Measurements from ENCODE around the gene SYNDIG1L. TPM values are rescaled to one million over a fixed set of nuclear protein-coding genes. Genes with fewer than 3 reads are reported as not detected.

The SYNDIG1L gene
- total and polyA plus RNA-seq, 2 donors (not counting 3 experiments of a cell fraction or from before 2014, with no cell fraction given) = not detected

DNA sequence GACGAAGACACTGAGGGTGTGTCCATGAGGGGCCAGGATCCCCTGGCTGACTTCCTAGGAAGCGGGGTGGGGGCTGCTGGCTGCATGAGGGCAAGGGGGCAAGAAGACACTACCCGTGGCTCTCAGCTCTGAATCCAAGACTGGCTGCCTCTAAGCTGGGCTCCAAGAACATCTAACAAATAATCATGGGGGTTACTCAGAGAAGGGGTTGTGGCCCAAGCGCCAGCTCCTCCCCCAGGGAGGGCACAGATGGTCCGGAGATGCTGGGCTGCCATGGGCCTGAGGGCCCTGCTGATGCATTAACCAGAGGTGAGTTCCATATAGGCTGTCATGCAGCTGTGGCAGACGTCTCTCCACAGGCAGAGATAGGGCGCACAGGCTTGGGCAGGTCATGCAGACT, 14.3 kb downstream of the SYNDIG1L start:
- Histone ChIP-seq H2AFZ (ENCODE audit: low read depth, low read length) (no peak overlapping the region), H3K79me2 (ENCODE audit: control insufficient read depth, insufficient read depth, low read length) (no peaks in the 10 kb centered on the region), H3K36me3 (ENCODE audit: control insufficient read depth in 2 of 2, extremely low read depth in 1 of 2, insufficient read depth in 2 of 2, low read length in 2 of 2) (no peaks in the 10 kb centered on the region), H3K27ac (ENCODE audit: insufficient read depth, low read depth, low read length) (no peak overlapping the region), H3K4me2 (ENCODE audit: insufficient read depth, low read length) (no peak overlapping the region), H3K9ac (replicated peaks; ENCODE audit: extremely low read depth, insufficient read depth, low read length) (no peak overlapping the region), H3K9me1 (replicated peaks; ENCODE audit: control insufficient read depth, extremely low read depth, insufficient read depth, low read length) (no peaks in the 10 kb centered on the region), H3K4me3 (replicated peaks in 1 of 3; ENCODE audit: insufficient read depth in 1 of 3, low read depth in 1 of 3, low read length in 3 of 3) (no peak overlapping the region), H3K9me3 (replicated peaks; ENCODE audit: control insufficient read depth, insufficient read depth, low read length) (no peaks in the 10 kb centered on the region), H3K4me1 (ENCODE audit: control insufficient read depth, extremely low read depth, insufficient read depth, low read length) (no peaks in the 10 kb centered on the region), H4K20me1 (replicated peaks; ENCODE audit: control insufficient read depth, extremely low read depth, insufficient read depth, low read length) (no peaks in the 10 kb centered on the region), H3K27me3 (ENCODE audit: control insufficient read depth in 2 of 2, insufficient read depth in 2 of 2, low read length in 2 of 2) (peaks cover 5 to 13% of the 10 kb centered on the region in 2 experiments)
- ChIA-PET POLR2A (no interaction called here), CTCF (interaction anchor here (0.6 kb wide), 1 partner anchor 46 kb away, joined by 3 read pairs; no protein-coding TSS in a partner anchor)
- intact Hi-C loops (cut with micrococcal nuclease) = no loop called here
- TF ChIP-seq EZH2 (IDR thresholded peaks at IDR 0.05; ENCODE audit: borderline replicate concordance, low read depth, low read length, severe bottlenecking) (no peak), GATA2 (IDR thresholded peaks at IDR 0.05; ENCODE audit: insufficient read depth, insufficient read length, low read depth, low read length) (no peak), POLR2A (IDR thresholded peaks at IDR 0.05; ENCODE audit: low read depth, low read length) (no peak)
- dilution Hi-C loops (cut with MboI; ENCODE audit: extremely low pct_ligation_motif_present, low sequenced_read_pairs) = no loop called here
- no TSS peak for BruUV-seq (replicated peaks)
- no peak for FAIRE-seq
- no peak for DNase-seq (ENCODE audit: low read depth, low spot score)

DNA sequence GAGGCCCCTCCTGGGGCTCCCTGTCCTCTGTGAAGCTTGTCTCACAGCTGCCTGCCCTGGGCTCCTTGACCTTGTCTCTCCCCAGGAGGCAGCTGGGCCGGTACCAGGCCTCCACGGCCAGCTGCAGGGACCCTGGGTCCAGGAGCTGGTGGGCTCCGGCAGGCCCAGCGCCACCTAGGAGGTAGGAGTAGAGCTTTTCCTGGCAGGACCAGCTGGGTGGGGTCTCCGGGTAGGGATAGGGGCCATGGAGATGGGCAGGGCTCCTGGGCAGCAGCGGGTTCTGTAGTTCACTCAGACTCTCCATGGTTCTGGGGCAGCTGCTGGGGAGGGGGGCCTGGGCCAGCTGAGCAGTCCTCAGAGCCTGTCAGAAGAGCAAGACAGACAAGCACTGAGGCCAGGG, 16.6 kb downstream of the SYNDIG1L start:
- Histone ChIP-seq H3K79me2 (ENCODE audit: control insufficient read depth, insufficient read depth, low read length) (no peaks in the 10 kb centered on the region), H3K27ac (ENCODE audit: insufficient read depth, low read depth, low read length) (no peak overlapping the region), H2AFZ (ENCODE audit: low read depth, low read length) (no peak overlapping the region), H3K36me3 (ENCODE audit: control insufficient read depth in 2 of 2, extremely low read depth in 1 of 2, insufficient read depth in 2 of 2, low read length in 2 of 2) (no peaks in the 10 kb centered on the region), H3K9ac (replicated peaks; ENCODE audit: extremely low read depth, insufficient read depth, low read length) (no peak overlapping the region), H3K4me1 (ENCODE audit: control insufficient read depth, extremely low read depth, insufficient read depth, low read length) (no peaks in the 10 kb centered on the region), H3K9me1 (replicated peaks; ENCODE audit: control insufficient read depth, extremely low read depth, insufficient read depth, low read length) (no peaks in the 10 kb centered on the region), H4K20me1 (replicated peaks; ENCODE audit: control insufficient read depth, extremely low read depth, insufficient read depth, low read length) (no peaks in the 10 kb centered on the region), H3K27me3 (ENCODE audit: control insufficient read depth in 2 of 2, insufficient read depth in 2 of 2, low read length in 2 of 2) (peaks cover 0 to 4% of the 10 kb centered on the region in 2 experiments), H3K9me3 (replicated peaks; ENCODE audit: control insufficient read depth, insufficient read depth, low read length) (no peaks in the 10 kb centered on the region), H3K4me2 (ENCODE audit: insufficient read depth, low read length) (no peak overlapping the region), H3K4me3 (replicated peaks in 1 of 3; ENCODE audit: insufficient read depth in 1 of 3, low read depth in 1 of 3, low read length in 3 of 3) (no peak overlapping the region)
- ChIA-PET POLR2A (no interaction called here), CTCF (interaction anchor here (1.1 to 1.2 kb wide), 2 partner anchors 10 to 13 kb away, joined by 3 to 6 read pairs; no protein-coding TSS in a partner anchor)
- TF ChIP-seq FOS (IDR thresholded peaks at IDR 0.05; ENCODE audit: borderline replicate concordance, insufficient read depth, low read length) (no peak), CTCF (IDR thresholded peaks at IDR 0.05; ENCODE audit: extremely low read depth in 1 of 2, insufficient read depth in 1 of 2, low read depth in 1 of 2, low read length in 2 of 2) (no peak), GATA2 (IDR thresholded peaks at IDR 0.05; ENCODE audit: insufficient read depth, insufficient read length, low read depth, low read length) (no peak), MYC (IDR thresholded peaks at IDR 0.05; ENCODE audit: low read depth, low read length) (no peak)
- no TSS peak for BruUV-seq (replicated peaks)
- DNase-seq (ENCODE audit: low read depth, low spot score) (no peak), FAIRE-seq (no peak)
- dilution Hi-C loops (cut with MboI; ENCODE audit: extremely low pct_ligation_motif_present, low sequenced_read_pairs) = no loop called here
- intact Hi-C loops (cut with micrococcal nuclease) = no loop called here
